Breast epithelium (tissue), 4 donors: ENCODE results near the gene PISD. TPM values are rescaled to one million over a fixed set of nuclear protein-coding genes. Genes with fewer than 3 reads are reported as not detected.

ENCODE experiments used
- DNase-seq, 2 donors: peaks; one replicate each; pipeline ENCODE4 v3.0.0-alpha.2; 2019; ENCODE audit warnings: low spot score in 2 of 2
- H3K27ac ChIP-seq, 2 donors: fragments of 200-600 bp; sonication (generic) in 1 of 2; one replicate each; pipeline ENCODE4 v1.5.1; 2016 to 2019; ENCODE audit warnings: mild to moderate bottlenecking in 1 of 2
- H3K27me3 ChIP-seq, 2 donors: fragments of 200-600 bp; sonication (generic) in 1 of 2; one replicate each; pipeline versions ENCODE4 v1.5.1 to v1.6.0; 2017 to 2019; ENCODE audit warnings: control low read depth in 1 of 2, mild to moderate bottlenecking in 1 of 2
- H3K36me3 ChIP-seq: fragments of 200-600 bp; one replicate; pipeline ENCODE4 v1.5.1; 2019
- H3K4me1 ChIP-seq, 2 donors: fragments of 200-600 bp; sonication (generic); one replicate each; pipeline ENCODE4 v1.5.1; 2016 to 2019; ENCODE audit warnings: control low read depth in 1 of 2
- H3K4me3 ChIP-seq, 3 donors: fragments of 200-600 bp; sonication (generic); 1 replicate in 2 of 3; 2 replicates in 1 of 3; pipeline ENCODE4 v1.5.1; 2016 to 2019; ENCODE audit warnings: mild to moderate bottlenecking in 3 of 3, moderate library complexity in 2 of 3
- H3K9me3 ChIP-seq, 2 donors: fragments of 200-600 bp; sonication (generic) in 1 of 2; one replicate each; pipeline ENCODE4 v1.5.1; 2016 to 2019; ENCODE audit warnings: control low read depth in 1 of 2
- POLR2A ChIP-seq: fragments of 450-650 bp; IDR thresholded peaks from one replicate; pipeline ENCODE4 v1.6.1; 2016; ENCODE audit warnings: antibody characterized with exemption, mild to moderate bottlenecking, moderate library complexity
- POLR2AphosphoS5 ChIP-seq, 3 donors: sonication (generic); formaldehyde crosslinking; IDR thresholded peaks; one replicate each; pipeline ENCODE4 v1.6.1; 2017; ENCODE audit warnings: antibody characterized with exemption in 3 of 3
- intact Hi-C: fragments of 100-400 bp; cut with DNase I; formaldehyde crosslinking; loops from one replicate; pipeline ENCODE4 v1.15.1; 2023; ENCODE audit warnings: low total_unique reads
- total RNA-seq, 3 donors: library from RNA; depleted of rRNA; stranded (reverse); fragments of >200 nt; gene quantifications; one replicate each; pipeline ENCODE4 v1.1.0, GENCODE V29; 2016
- TF ChIP-seq, protein P1 (sequence below), 3 donors: fragments of 450-650 bp; IDR thresholded peaks; one replicate each; pipeline ENCODE4 v1.5.1; 2016 to 2017; ENCODE audit warnings: antibody characterized with exemption in 3 of 3, mild to moderate bottlenecking in 3 of 3, moderate library complexity in 3 of 3

Gene PISD
- total RNA-seq, 3 donors from 2014 or later: 49.6 to 58.7 (median 57.0) TPM

DNA sequence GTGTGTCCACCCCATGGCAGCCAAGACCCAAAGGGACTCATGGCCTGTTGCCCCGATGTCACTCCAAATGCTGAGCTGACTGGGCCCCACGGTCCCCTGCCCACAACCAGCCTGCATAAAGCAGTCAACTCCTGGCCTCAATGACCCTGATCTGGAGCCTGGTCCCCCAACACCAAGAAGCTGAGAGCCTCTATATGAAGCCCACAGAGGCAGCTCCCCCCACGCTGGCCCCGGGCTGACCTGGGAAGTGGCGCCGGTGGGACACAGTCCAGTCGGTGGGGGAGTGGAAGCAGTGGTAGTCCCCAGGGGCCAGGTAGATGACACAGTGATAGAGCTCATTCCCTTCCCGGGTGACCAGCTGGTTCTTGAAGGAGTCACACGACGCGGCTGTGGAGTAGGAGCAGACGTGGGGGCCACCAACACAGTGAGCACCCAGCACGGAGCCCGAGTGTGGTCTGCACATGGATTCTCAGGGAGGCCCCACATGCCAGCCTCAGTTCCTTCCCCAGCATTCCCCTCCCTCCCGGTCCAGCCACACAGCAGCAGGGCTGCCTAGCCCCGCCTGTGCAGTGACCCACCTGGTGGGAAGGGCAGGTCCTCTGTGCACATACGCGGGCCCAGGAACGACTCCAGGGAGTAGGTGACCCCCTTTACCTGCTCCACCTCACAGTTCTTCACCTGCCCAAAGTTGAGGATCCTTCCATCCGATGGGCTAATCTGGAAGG, 41.1 kb downstream of the PISD start:
- H3K4me1 ChIP-seq: peaks cover under 1% of the 10 kb centered on the region in 2 donors
- H3K4me3 ChIP-seq: no peak overlapping the region
- intact Hi-C loops: no loop called here
- peaks cover 3% of the 10 kb centered on the region for H3K36me3 ChIP-seq
- DNase-seq: no peak
- peak overlapping the region in 1 of 2 donors; percentile 32 for H3K27ac ChIP-seq
- no peaks in the 10 kb centered on the region for H3K27me3 ChIP-seq
- TF ChIP-seq, protein P1, sequence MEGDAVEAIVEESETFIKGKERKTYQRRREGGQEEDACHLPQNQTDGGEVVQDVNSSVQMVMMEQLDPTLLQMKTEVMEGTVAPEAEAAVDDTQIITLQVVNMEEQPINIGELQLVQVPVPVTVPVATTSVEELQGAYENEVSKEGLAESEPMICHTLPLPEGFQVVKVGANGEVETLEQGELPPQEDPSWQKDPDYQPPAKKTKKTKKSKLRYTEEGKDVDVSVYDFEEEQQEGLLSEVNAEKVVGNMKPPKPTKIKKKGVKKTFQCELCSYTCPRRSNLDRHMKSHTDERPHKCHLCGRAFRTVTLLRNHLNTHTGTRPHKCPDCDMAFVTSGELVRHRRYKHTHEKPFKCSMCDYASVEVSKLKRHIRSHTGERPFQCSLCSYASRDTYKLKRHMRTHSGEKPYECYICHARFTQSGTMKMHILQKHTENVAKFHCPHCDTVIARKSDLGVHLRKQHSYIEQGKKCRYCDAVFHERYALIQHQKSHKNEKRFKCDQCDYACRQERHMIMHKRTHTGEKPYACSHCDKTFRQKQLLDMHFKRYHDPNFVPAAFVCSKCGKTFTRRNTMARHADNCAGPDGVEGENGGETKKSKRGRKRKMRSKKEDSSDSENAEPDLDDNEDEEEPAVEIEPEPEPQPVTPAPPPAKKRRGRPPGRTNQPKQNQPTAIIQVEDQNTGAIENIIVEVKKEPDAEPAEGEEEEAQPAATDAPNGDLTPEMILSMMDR (IDR thresholded peaks at IDR 0.05): no peak
- TF ChIP-seq POLR2AphosphoS5 (IDR thresholded peaks at IDR 0.05) (no peak), POLR2A (no peak)
- H3K9me3 ChIP-seq: no peaks in the 10 kb centered on the region

DNA sequence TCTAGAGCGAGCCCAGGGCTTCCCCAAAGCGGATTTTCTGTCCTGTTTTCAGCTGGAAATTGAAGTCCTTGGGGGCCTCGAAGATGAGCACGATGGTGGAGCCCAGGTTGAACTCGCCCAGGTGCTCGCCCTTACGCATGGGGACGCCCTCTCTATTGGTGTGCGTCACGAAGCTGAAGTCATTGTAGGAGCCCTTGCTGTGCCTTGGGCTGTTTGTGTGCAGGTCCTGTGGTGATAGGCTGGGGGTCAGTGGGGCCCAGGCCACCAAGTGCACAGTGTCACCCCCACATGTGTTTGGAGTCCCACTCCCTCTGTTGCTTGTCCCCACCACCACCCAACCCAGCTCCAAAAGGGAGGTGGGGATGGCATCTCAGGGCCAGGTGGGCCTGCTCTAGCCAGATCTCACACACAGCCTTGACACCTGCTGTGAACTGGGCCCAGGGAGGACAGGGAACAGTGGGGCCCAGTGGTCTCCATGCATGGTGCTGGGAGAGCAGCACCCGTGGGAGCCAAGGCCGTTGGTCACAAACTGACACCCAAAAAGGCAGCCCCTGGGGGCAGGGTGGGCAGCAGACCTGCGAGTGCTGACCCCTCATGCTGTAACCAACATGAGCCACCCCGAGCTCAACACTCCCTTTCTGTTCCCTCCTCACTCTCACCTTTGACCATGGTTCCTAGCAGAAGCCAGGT, 42.3 kb downstream of the PISD start:
- TF ChIP-seq POLR2A (no peak), POLR2AphosphoS5 (IDR thresholded peaks at IDR 0.05) (no peak)
- TF ChIP-seq, protein P1 (IDR thresholded peaks at IDR 0.05): no peak
- Histone ChIP-seq H3K4me1 (peaks cover 0 to under 1% of the 10 kb centered on the region in 2 donors), H3K27me3 (no peaks in the 10 kb centered on the region), H3K9me3 (no peaks in the 10 kb centered on the region), H3K36me3 (peaks cover 3% of the 10 kb centered on the region), H3K27ac (no peak overlapping the region), H3K4me3 (no peak overlapping the region)
- DNase-seq: no peak
- intact Hi-C loops: no loop called here

DNA sequence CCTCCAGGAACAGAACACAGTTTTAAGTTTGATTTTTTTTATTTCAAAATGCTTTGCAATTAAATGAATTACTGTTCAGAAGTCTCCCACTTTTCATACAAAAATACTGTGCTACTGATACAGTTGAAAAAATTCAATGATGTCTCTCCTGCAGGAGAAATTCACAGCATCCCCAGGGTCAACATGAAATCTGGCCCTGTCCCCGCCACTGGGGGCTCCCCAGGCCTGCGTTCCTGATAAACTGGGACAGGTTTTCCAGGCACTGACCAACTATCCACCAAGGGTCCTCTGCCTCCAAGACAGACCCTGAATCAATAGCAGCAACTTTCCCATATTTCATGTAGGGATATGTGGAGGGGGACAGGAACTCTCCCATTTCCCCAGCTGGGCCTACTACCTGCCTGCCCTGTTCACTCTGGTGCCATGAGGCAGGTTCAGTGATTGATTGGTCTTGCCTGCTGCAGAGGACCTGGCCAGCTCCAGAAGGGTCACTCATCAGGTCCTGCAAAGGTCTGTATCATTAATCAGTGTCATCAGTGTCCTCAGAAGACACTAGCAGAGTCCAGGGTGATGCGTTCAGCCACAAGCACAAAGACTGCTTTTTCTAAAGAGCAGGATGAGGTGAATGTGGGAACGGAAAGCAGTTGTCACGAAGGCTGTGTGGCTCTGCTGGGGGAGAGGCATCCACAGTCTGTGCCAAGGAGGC, 43.4 kb downstream of the PISD start:
- H3K4me3 ChIP-seq: no peak overlapping the region
- peaks cover 3% of the 10 kb centered on the region for H3K36me3 ChIP-seq
- TF ChIP-seq POLR2A: no peak
- no peak for TF ChIP-seq POLR2AphosphoS5 (IDR thresholded peaks at IDR 0.05)
- TF ChIP-seq, protein P1 (IDR thresholded peaks at IDR 0.05): no peak
- H3K9me3 ChIP-seq: no peaks in the 10 kb centered on the region
- intact Hi-C loops: no loop called here
- no peaks in the 10 kb centered on the region for H3K27me3 ChIP-seq
- no peak for DNase-seq
- H3K27ac ChIP-seq: no peak overlapping the region
- H3K4me1 ChIP-seq: peaks cover 0 to 6% of the 10 kb centered on the region in 2 donors

DNA sequence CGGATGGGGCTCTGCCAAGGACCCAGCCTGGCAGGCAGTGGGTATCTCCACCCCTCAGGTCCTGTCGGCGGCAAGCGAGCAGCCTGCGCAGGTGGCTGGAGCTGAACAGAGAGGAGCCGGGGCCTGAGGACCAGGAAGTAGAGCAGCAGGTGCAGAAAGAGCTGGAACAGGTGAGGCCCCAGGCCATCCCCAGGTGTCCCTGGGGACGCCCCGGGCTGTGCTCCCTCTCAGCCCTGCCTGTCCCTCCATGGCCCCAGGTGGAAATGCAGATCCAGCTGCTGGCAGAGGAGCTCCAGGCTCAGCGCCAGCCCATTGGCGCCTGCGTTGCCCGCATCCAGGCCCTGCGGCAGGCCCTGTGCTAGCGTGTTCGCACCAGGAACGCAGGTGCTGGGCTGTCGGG, 44.0 kb downstream of the PISD start:
- DNase-seq: no peak
- intact Hi-C loops: no loop called here
- TF ChIP-seq POLR2A (no peak), POLR2AphosphoS5 (IDR thresholded peaks at IDR 0.05) (no peak)
- TF ChIP-seq, protein P1 (IDR thresholded peaks at IDR 0.05): no peak
- Histone ChIP-seq H3K27ac (peak overlapping the region; percentile 17 to 32), H3K9me3 (no peaks in the 10 kb centered on the region), H3K36me3 (peaks cover 3% of the 10 kb centered on the region), H3K4me3 (no peak overlapping the region), H3K4me1 (peaks cover 0 to 6% of the 10 kb centered on the region in 2 donors), H3K27me3 (no peaks in the 10 kb centered on the region)
